Left kidney (tissue), 1 donor: ENCODE data around the gene MEFV. TPM values are rescaled to one million over a fixed set of nuclear protein-coding genes. Genes with fewer than 3 reads are reported as not detected.

Source experiments
- polyA plus RNA-seq: library from polyadenylated mRNA; unstranded; fragments of 120-200 nt; gene quantifications from one replicate; pipeline ENCODE4 v1.2.1, GENCODE V29; 2013; ENCODE audit not compliant: insufficient read length

Gene MEFV
- polyA plus RNA-seq, 1 donor: 0.35 TPM

Other genes with a start within 250 kb of the MEFV start
- gene CLDN9, start 243.7 kb downstream of the MEFV start, polyA plus RNA-seq: 2.0 TPM
- gene CLDN6, start 238.4 kb downstream of the MEFV start, polyA plus RNA-seq: 29.6 TPM
- gene TNFRSF12A, start 236.3 kb downstream of the MEFV start, polyA plus RNA-seq: 6.7 TPM
- 56.2 TPM for gene HCFC1R1, start 232.7 kb downstream of the MEFV start, polyA plus RNA-seq
- 29.5 TPM for gene THOC6, start 232.6 kb downstream of the MEFV start, polyA plus RNA-seq
- 2.6 TPM for gene BICDL2, start 219.7 kb downstream of the MEFV start, polyA plus RNA-seq
- 1.7 TPM for gene MMP25, start 210.1 kb downstream of the MEFV start, polyA plus RNA-seq
- 23.4 TPM for gene IL32, start 191.0 kb downstream of the MEFV start, polyA plus RNA-seq
- 0.10 TPM for gene ZSCAN10, start 157.3 kb downstream of the MEFV start, polyA plus RNA-seq
- gene ZNF205, start 144.0 kb downstream of the MEFV start, polyA plus RNA-seq: 15.2 TPM
- 13.2 TPM for gene ZNF213, start 121.6 kb downstream of the MEFV start, polyA plus RNA-seq
- not detected for gene OR1F1, start 68.4 kb downstream of the MEFV start, polyA plus RNA-seq
- 16.9 TPM for gene ZNF200, start 21.5 kb downstream of the MEFV start, polyA plus RNA-seq
- 52.1 TPM for gene ZNF263, start 26.9 kb upstream of the MEFV start, polyA plus RNA-seq
- 13.3 TPM for gene TIGD7, start 48.8 kb upstream of the MEFV start, polyA plus RNA-seq
- gene ZNF75A, start 48.9 kb upstream of the MEFV start, polyA plus RNA-seq: 77.0 TPM
- gene OR2C1, start 99.3 kb upstream of the MEFV start, polyA plus RNA-seq: 1.3 TPM
- 21.4 TPM for gene ZSCAN32, start 144.4 kb upstream of the MEFV start, polyA plus RNA-seq
- gene ZNF174, start 144.6 kb upstream of the MEFV start, polyA plus RNA-seq: 16.2 TPM
- gene ZNF597, start 186.9 kb upstream of the MEFV start, polyA plus RNA-seq: 4.6 TPM
- gene NAA60, start 187.0 kb upstream of the MEFV start, polyA plus RNA-seq: 76.2 TPM
- not detected for gene C16orf90, start 238.9 kb upstream of the MEFV start, polyA plus RNA-seq
- gene CLUAP1, start 244.4 kb upstream of the MEFV start, polyA plus RNA-seq: 67.9 TPM